GM12878 (cell line): ENCODE results near the gene THRB. TPM values are rescaled to one million over a fixed set of nuclear protein-coding genes. Genes with fewer than 3 reads are reported as not detected.

Experiments
- ATAC-seq: fragments of 200-7000 bp; cut with Tn5 transposase; 3 replicates; pipeline ENCODE4 v1.9.1; 2020; ENCODE audit warnings: mild to moderate bottlenecking, moderate library complexity
- BruUV-seq: library from RNA; stranded (reverse); fragments of 400-500 nt; replicated peaks from 2 replicates; lab custom pipeline; 2021; lab: Mats Ljungman, UMichigan
- CTCF ChIA-PET: fragments of 300-600 bp; sonication (Branson Sonifier 250); formaldehyde crosslinking; extraction: SDS; loops from one replicate; lab custom pipeline; 2021; ENCODE audit warnings: inconsistent platforms; lab: Yijun Ruan, JAX
- POLR2A ChIA-PET: fragments of 350-600 bp; formaldehyde crosslinking; extraction: SDS; loops from one replicate; lab custom pipeline; 2021; ENCODE audit warnings: inconsistent platforms; lab: Charles Lee
- RAD21 ChIA-PET: fragments of 300-600 bp; sonication (Branson Sonifier 250); formaldehyde crosslinking; loops from one replicate; lab custom pipeline; 2023; ENCODE audit warnings: antibody characterized with exemption; ENCODE audit not compliant: unreplicated experiment; lab: Charles Lee
- SMC1A ChIA-PET: fragments of 300-600 bp; sonication (Branson Sonifier 250); formaldehyde crosslinking; loops from one replicate; lab custom pipeline; 2023; ENCODE audit not compliant: unreplicated experiment, uncharacterized antibody; lab: Charles Lee
- DNase-seq: peaks from one replicate; pipeline ENCODE4 v3.0.0-alpha.2; 2011; ENCODE audit warnings: low read depth, low spot score
- FAIRE-seq: peaks from 3 replicates; lab custom pipeline; 2011; peaks lifted over from hg19 to GRCh38; lab: Jason Lieb, UNC
- H2AFZ ChIP-seq: 2 replicates; pipeline ENCODE4 v1.6.0; 2011; ENCODE audit warnings: low read depth, low read length, control low read depth; ENCODE audit not compliant: control insufficient read depth
- H3K27ac ChIP-seq: 2 replicates; pipeline ENCODE4 v1.5.1; 2011; ENCODE audit warnings: control low read depth; ENCODE audit not compliant: control insufficient read depth, insufficient read depth
- H3K27me3 ChIP-seq, 2 experiments: replicated peaks in 1 of 2; 2 replicates each; pipeline versions ENCODE4 v1.6.0 to v1.6.1; 2011; ENCODE audit warnings: low read length in 1 of 2; ENCODE audit not compliant: control insufficient read depth in 2 of 2, insufficient read depth in 2 of 2
- H3K36me3 ChIP-seq, 2 experiments: 2 replicates each; pipeline ENCODE4 v1.5.1; 2011; ENCODE audit warnings: low read length in 1 of 2; ENCODE audit not compliant: control insufficient read depth in 2 of 2, insufficient read depth in 2 of 2
- H3K4me1 ChIP-seq: 2 replicates; pipeline ENCODE4 v1.6.1; 2011; ENCODE audit warnings: mild to moderate bottlenecking, low read length, moderate library complexity, mixed read lengths; ENCODE audit not compliant: control insufficient read depth, insufficient read depth
- H3K4me2 ChIP-seq: 2 replicates; pipeline ENCODE4 v1.6.0; 2011; ENCODE audit warnings: control low read depth; ENCODE audit not compliant: control insufficient read depth, insufficient read depth
- H3K4me3 ChIP-seq: fragments of 200-600 bp; sonication (generic); 2 replicates; pipeline ENCODE4 v1.5.1; 2016
- H3K79me2 ChIP-seq: 2 replicates; pipeline ENCODE4 v1.6.0; 2011; ENCODE audit warnings: low read length; ENCODE audit not compliant: control insufficient read depth, insufficient read depth
- H3K9ac ChIP-seq: 2 replicates; pipeline ENCODE4 v1.8.0; 2011; ENCODE audit warnings: low read length, control low read depth, mixed read lengths; ENCODE audit not compliant: control insufficient read depth, insufficient read depth
- H3K9me3 ChIP-seq: replicated peaks from 3 replicates; pipeline ENCODE4 v1.5.1; 2011; ENCODE audit warnings: mild to moderate bottlenecking, low read length; ENCODE audit not compliant: control insufficient read depth, insufficient read depth
- H4K20me1 ChIP-seq: 2 replicates; pipeline ENCODE4 v1.6.0; 2011; ENCODE audit not compliant: control insufficient read depth, insufficient read depth
- CBX3 ChIP-seq: fragments of 200-600 bp; sonication (generic); IDR thresholded peaks from 2 replicates; pipeline ENCODE4 v1.6.1; 2016; ENCODE audit warnings: low read depth, borderline replicate concordance
- ETV6 ChIP-seq, 2 experiments: fragments of 450-650 bp in 1 of 2; IDR thresholded peaks in 1 of 2; conservative IDR thresholded peaks in 1 of 2; 2 replicates each; pipeline ENCODE4 v1.6.1; 2014; ENCODE audit warnings: antibody characterized with exemption in 1 of 2, borderline replicate concordance in 1 of 2, low read depth in 1 of 2, mild to moderate bottlenecking in 1 of 2, moderate library complexity in 1 of 2
- EZH2 ChIP-seq: IDR thresholded peaks from 2 replicates; pipeline ENCODE4 v1.6.1; 2012; ENCODE audit warnings: low read depth, mild to moderate bottlenecking, control low read depth, inconsistent platforms, low read length, borderline replicate concordance; ENCODE audit not compliant: control insufficient read depth
- POLR2AphosphoS5 ChIP-seq: IDR thresholded peaks from 2 replicates; pipeline ENCODE4 v1.6.1; 2011; ENCODE audit warnings: mild to moderate bottlenecking, low read length, inconsistent platforms
- SIN3A ChIP-seq: IDR thresholded peaks from 2 replicates; pipeline ENCODE4 v1.6.1; 2012; ENCODE audit warnings: low read depth, low read length, improper control_type of control experiment
- ZNF384 ChIP-seq: IDR thresholded peaks from 2 replicates; pipeline ENCODE4 v1.6.1; 2012; ENCODE audit warnings: low read depth, mild to moderate bottlenecking, low read length, improper control_type of control experiment, borderline replicate concordance
- ZZZ3 ChIP-seq: IDR thresholded peaks from 2 replicates; pipeline ENCODE4 v1.6.1; 2011; ENCODE audit warnings: low read depth; ENCODE audit not compliant: control insufficient read depth, insufficient read length
- WGBS: methylation state at CpG from one replicate; pipeline ENCODE4 v1.1.6; 2016; ENCODE audit warnings: low lambda C conversion rate; ENCODE audit not compliant: insufficient replicate concordance, insufficient coverage; ENCODE audit errors: missing lambda C conversion rate; 5-methylcytosine and 5-hydroxymethylcytosine counted together
- in situ Hi-C: fragments of 300-500 bp; cut with MboI; formaldehyde crosslinking; loops from 9 replicates; pipeline ENCODE4 v1.14.3; 2018; ENCODE audit warnings: mixed read lengths
- intact Hi-C: fragments of 100-400 bp; cut with micrococcal nuclease; formaldehyde crosslinking; loops from one replicate; pipeline ENCODE4 v1.14.2; 2022; ENCODE audit not compliant: unreplicated experiment
- polyA plus RNA-seq, 11 experiments: library from polyadenylated mRNA; depleted of rRNA in 4 of 11; unstranded in 6 of 11; stranded (reverse) in 5 of 11; fragments of >200 nt; fragmentation: Nextera tagmentation in 4 of 11; fragmentation: Illumina TruSeq in 1 of 11; extraction: Ambion mirVana in 4 of 11; extraction: Trizol in 1 of 11; gene quantifications; 1 replicate in 1 of 11; 2 replicates in 10 of 11; pipeline versions ENCODE4 v1.2.1 to v1.2.3, GENCODE V29; 2011 to 2016; ENCODE audit warnings: inconsistent platforms in 2 of 11, missing spikeins in 2 of 11, low read depth in 1 of 11
- total RNA-seq, 4 experiments: library from RNA; depleted of rRNA in 3 of 4; stranded (reverse); fragments of >200 nt in 3 of 4; fragmentation: Illumina TruSeq in 1 of 4; extraction: Trizol in 1 of 4; gene quantifications; 2 replicates each; pipeline versions ENCODE4 v1.2.1 to v1.2.3, GENCODE V29; 2013 to 2021
- TF ChIP-seq, protein P1 (sequence below): fragments of 450-650 bp; IDR thresholded peaks from 2 replicates; pipeline ENCODE4 v1.6.1; 2017; ENCODE audit warnings: low read depth, mild to moderate bottlenecking, moderate library complexity
- TF ChIP-seq, protein P2 (sequence below): fragments of 450-650 bp; IDR thresholded peaks from 2 replicates; pipeline ENCODE4 v1.6.1; 2017; ENCODE audit warnings: mild to moderate bottlenecking
- TF ChIP-seq, protein P3 (sequence below): IDR thresholded peaks from 2 replicates; pipeline ENCODE4 v1.6.1; 2011; ENCODE audit warnings: borderline replicate concordance, low read depth, mild to moderate bottlenecking, moderate library complexity, mixed read lengths, low read length; ENCODE audit not compliant: insufficient read depth; ENCODE audit errors: extremely low read length
- TF ChIP-seq, protein P4 (sequence below): fragments of 450-650 bp; IDR thresholded peaks from 2 replicates; pipeline ENCODE4 v1.6.1; 2017; ENCODE audit warnings: mild to moderate bottlenecking, moderate library complexity

THRB gene
- total and polyA plus RNA-seq, 10 of the 15 experiments (the other 5 are each of a cell fraction or from before 2014, with no cell fraction given): 0.05 TPM; not detected in 9

DNA sequence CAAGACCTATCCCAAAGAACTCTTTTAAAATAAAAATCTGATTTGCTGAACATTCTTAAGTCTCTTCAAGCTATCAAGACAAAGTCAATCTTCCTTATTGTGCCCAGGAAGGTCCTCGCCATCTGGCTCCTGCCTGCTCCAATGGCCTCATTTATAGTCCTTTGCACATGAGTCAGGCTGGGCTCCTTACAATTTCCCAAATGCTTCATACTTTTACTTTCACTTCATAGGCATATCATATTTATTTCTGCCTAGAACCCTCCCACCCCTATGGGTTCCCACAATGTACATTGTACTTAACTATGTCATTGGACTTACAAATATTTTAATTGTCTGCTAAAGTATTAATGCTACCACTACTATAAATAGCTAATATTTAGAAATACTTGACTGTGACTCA lies 9.1 kb downstream of the THRB start:
- Histone ChIP-seq H4K20me1 (no peaks in the 10 kb centered on the region), H3K9ac (no peak overlapping the region), H3K36me3 (no peaks in the 10 kb centered on the region), H3K9me3 (no peaks in the 10 kb centered on the region), H3K27me3 (peaks cover 0 to 2% of the 10 kb centered on the region in 2 experiments; a peak in 1 of 4 replicates), H3K4me3 (no peak overlapping the region), H3K4me2 (no peak overlapping the region), H2AFZ (no peak overlapping the region), H3K4me1 (no peaks in the 10 kb centered on the region), H3K27ac (no peak overlapping the region), H3K79me2 (no peaks in the 10 kb centered on the region)
- no peak for DNase-seq
- ATAC-seq: no peak
- 14% methylated on average over 1 of the region's 1 CpG for WGBS
- POLR2A ChIA-PET: interaction anchor here (0.5 kb wide), 1 partner anchor 764 kb away, joined by 4 read pairs; no protein-coding TSS in a partner anchor
- RAD21 ChIA-PET: no interaction called here
- TF ChIP-seq, protein P1, sequence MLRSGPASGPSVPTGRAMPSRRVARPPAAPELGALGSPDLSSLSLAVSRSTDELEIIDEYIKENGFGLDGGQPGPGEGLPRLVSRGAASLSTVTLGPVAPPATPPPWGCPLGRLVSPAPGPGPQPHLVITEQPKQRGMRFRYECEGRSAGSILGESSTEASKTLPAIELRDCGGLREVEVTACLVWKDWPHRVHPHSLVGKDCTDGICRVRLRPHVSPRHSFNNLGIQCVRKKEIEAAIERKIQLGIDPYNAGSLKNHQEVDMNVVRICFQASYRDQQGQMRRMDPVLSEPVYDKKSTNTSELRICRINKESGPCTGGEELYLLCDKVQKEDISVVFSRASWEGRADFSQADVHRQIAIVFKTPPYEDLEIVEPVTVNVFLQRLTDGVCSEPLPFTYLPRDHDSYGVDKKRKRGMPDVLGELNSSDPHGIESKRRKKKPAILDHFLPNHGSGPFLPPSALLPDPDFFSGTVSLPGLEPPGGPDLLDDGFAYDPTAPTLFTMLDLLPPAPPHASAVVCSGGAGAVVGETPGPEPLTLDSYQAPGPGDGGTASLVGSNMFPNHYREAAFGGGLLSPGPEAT: no peak
- no peak for TF ChIP-seq EZH2
- TF ChIP-seq ZZZ3: no peak
- TF ChIP-seq, protein P2, sequence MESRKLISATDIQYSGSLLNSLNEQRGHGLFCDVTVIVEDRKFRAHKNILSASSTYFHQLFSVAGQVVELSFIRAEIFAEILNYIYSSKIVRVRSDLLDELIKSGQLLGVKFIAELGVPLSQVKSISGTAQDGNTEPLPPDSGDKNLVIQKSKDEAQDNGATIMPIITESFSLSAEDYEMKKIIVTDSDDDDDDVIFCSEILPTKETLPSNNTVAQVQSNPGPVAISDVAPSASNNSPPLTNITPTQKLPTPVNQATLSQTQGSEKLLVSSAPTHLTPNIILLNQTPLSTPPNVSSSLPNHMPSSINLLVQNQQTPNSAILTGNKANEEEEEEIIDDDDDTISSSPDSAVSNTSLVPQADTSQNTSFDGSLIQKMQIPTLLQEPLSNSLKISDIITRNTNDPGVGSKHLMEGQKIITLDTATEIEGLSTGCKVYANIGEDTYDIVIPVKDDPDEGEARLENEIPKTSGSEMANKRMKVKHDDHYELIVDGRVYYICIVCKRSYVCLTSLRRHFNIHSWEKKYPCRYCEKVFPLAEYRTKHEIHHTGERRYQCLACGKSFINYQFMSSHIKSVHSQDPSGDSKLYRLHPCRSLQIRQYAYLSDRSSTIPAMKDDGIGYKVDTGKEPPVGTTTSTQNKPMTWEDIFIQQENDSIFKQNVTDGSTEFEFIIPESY: no peak
- TF ChIP-seq, protein P3, sequence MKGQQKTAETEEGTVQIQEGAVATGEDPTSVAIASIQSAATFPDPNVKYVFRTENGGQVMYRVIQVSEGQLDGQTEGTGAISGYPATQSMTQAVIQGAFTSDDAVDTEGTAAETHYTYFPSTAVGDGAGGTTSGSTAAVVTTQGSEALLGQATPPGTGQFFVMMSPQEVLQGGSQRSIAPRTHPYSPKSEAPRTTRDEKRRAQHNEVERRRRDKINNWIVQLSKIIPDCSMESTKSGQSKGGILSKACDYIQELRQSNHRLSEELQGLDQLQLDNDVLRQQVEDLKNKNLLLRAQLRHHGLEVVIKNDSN: no peak
- TF ChIP-seq, protein P4, sequence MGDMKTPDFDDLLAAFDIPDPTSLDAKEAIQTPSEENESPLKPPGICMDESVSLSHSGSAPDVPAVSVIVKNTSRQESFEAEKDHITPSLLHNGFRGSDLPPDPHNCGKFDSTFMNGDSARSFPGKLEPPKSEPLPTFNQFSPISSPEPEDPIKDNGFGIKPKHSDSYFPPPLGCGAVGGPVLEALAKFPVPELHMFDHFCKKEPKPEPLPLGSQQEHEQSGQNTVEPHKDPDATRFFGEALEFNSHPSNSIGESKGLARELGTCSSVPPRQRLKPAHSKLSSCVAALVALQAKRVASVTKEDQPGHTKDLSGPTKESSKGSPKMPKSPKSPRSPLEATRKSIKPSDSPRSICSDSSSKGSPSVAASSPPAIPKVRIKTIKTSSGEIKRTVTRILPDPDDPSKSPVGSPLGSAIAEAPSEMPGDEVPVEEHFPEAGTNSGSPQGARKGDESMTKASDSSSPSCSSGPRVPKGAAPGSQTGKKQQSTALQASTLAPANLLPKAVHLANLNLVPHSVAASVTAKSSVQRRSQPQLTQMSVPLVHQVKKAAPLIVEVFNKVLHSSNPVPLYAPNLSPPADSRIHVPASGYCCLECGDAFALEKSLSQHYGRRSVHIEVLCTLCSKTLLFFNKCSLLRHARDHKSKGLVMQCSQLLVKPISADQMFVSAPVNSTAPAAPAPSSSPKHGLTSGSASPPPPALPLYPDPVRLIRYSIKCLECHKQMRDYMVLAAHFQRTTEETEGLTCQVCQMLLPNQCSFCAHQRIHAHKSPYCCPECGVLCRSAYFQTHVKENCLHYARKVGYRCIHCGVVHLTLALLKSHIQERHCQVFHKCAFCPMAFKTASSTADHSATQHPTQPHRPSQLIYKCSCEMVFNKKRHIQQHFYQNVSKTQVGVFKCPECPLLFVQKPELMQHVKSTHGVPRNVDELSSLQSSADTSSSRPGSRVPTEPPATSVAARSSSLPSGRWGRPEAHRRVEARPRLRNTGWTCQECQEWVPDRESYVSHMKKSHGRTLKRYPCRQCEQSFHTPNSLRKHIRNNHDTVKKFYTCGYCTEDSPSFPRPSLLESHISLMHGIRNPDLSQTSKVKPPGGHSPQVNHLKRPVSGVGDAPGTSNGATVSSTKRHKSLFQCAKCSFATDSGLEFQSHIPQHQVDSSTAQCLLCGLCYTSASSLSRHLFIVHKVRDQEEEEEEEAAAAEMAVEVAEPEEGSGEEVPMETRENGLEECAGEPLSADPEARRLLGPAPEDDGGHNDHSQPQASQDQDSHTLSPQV: no peak
- TF ChIP-seq CBX3: no peak
- no peak for TF ChIP-seq POLR2AphosphoS5
- no peak for TF ChIP-seq SIN3A
- no peak for TF ChIP-seq ZNF384
- TF ChIP-seq ETV6 (conservative IDR thresholded peaks at IDR 0.05 in 1 of 2, IDR thresholded peaks at IDR 0.05 in 1 of 2; ENCODE audit: borderline replicate concordance in 1 of 2, low read depth in 1 of 2): no peak
- BruUV-seq: no TSS peak
- intact Hi-C loops: no loop called here
- SMC1A ChIA-PET: no interaction called here
- CTCF ChIA-PET: interaction anchor here (1.1 kb wide), 1 partner anchor 24 kb away, joined by 4 read pairs; no protein-coding TSS in a partner anchor
- no peak for FAIRE-seq
- in situ Hi-C loops: no loop called here
